Liver (tissue), 3 donors: Measurements from ENCODE around the gene LMX1B.
A peak's percentile ranks its signal among the peaks of the same experiment; 100 is the strongest.

Source experiments
- RAD21 ChIP-seq, 2 donors: IDR thresholded peaks; 2 replicates each; pipeline ENCODE4 v1.6.1; 2016; ENCODE audit warnings: antibody characterized with exemption in 2 of 2, mild to moderate bottlenecking in 2 of 2
- TAF1 ChIP-seq: conservative IDR thresholded peaks from 2 replicates; pipeline ENCODE4 v1.6.1; 2016; ENCODE audit warnings: antibody characterized with exemption, mild to moderate bottlenecking
- TF ChIP-seq, protein P1 (sequence below): fragments of 150-350 bp; IDR thresholded peaks from 2 replicates; pipeline ENCODE4 v1.5.1; 2017; ENCODE audit warnings: improper control_type of control experiment, low read depth, low read length; ENCODE audit not compliant: missing input control
- TF ChIP-seq, protein P2 (sequence below): IDR thresholded peaks from 2 replicates; pipeline ENCODE4 v1.6.1; 2016; ENCODE audit warnings: antibody characterized with exemption, mild to moderate bottlenecking
- donor health status: healthy.
- donor health status: healthy.

DNA sequence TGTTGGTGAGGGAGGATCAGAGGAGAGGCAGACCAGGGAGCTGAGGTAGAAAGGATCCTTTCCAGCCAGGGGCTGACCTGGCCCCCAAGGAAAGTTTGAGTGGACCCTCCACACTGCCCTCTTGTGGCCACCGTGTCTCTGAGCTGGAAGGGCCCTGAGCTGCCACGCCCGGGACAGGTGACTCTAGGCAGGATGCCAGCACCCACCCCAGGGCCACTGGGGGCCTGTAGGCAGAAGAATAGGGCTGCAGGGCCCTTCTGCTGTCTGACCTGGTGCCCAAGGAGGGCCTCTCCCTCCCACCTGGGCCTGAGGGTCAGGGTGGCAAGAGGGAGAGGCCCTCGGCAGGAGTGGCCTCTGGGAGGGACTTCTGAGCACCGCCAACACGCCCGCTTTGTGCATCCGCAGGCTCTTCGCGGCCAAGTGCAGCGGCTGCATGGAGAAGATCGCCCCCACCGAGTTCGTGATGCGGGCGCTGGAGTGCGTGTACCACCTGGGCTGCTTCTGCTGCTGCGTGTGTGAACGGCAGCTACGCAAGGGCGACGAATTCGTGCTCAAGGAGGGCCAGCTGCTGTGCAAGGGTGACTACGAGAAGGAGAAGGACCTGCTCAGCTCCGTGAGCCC lies 76.8 kb downstream of the LMX1B start:
- TF ChIP-seq RAD21 (IDR thresholded peaks at IDR 0.05) (peak in 1 of 2 donors; percentile 69), TAF1 (no peak)
- TF ChIP-seq, protein P1, sequence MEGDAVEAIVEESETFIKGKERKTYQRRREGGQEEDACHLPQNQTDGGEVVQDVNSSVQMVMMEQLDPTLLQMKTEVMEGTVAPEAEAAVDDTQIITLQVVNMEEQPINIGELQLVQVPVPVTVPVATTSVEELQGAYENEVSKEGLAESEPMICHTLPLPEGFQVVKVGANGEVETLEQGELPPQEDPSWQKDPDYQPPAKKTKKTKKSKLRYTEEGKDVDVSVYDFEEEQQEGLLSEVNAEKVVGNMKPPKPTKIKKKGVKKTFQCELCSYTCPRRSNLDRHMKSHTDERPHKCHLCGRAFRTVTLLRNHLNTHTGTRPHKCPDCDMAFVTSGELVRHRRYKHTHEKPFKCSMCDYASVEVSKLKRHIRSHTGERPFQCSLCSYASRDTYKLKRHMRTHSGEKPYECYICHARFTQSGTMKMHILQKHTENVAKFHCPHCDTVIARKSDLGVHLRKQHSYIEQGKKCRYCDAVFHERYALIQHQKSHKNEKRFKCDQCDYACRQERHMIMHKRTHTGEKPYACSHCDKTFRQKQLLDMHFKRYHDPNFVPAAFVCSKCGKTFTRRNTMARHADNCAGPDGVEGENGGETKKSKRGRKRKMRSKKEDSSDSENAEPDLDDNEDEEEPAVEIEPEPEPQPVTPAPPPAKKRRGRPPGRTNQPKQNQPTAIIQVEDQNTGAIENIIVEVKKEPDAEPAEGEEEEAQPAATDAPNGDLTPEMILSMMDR: peak; percentile 38
- TF ChIP-seq, protein P2, sequence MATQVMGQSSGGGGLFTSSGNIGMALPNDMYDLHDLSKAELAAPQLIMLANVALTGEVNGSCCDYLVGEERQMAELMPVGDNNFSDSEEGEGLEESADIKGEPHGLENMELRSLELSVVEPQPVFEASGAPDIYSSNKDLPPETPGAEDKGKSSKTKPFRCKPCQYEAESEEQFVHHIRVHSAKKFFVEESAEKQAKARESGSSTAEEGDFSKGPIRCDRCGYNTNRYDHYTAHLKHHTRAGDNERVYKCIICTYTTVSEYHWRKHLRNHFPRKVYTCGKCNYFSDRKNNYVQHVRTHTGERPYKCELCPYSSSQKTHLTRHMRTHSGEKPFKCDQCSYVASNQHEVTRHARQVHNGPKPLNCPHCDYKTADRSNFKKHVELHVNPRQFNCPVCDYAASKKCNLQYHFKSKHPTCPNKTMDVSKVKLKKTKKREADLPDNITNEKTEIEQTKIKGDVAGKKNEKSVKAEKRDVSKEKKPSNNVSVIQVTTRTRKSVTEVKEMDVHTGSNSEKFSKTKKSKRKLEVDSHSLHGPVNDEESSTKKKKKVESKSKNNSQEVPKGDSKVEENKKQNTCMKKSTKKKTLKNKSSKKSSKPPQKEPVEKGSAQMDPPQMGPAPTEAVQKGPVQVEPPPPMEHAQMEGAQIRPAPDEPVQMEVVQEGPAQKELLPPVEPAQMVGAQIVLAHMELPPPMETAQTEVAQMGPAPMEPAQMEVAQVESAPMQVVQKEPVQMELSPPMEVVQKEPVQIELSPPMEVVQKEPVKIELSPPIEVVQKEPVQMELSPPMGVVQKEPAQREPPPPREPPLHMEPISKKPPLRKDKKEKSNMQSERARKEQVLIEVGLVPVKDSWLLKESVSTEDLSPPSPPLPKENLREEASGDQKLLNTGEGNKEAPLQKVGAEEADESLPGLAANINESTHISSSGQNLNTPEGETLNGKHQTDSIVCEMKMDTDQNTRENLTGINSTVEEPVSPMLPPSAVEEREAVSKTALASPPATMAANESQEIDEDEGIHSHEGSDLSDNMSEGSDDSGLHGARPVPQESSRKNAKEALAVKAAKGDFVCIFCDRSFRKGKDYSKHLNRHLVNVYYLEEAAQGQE: no peak
